ENCODE measurements around the gene PUM2. TPM values are rescaled to one million over a fixed set of nuclear protein-coding genes. Genes with fewer than 3 reads are reported as not detected.
"Not testable (repeated sequence)": the region's sequence is repeated elsewhere in the genome, so short reads cannot be mapped to it uniquely, and the experiment has no call there.

The PUM2 gene
- total RNA-seq, 2 donors from 2014 or later, result 114 to 126 TPM

GRCh38 chr2:20235655-20236305 lies 114.9 kb downstream of the PUM2 start:
- DNase-seq, result peak; percentile 46
- Histone ChIP-seq H3K36me3 (ENCODE audit: control insufficient read depth, insufficient read depth, low read length) (no peaks in the 10 kb centered on the region), H3K9me3 (ENCODE audit: control insufficient read depth, low read length) (no peaks in the 10 kb centered on the region), H3K27ac (ENCODE audit: low read depth, low read length) (no peak overlapping the region), H3K4me3 (ENCODE audit: low read length) (no peak overlapping the region), H3K27me3 (ENCODE audit: control insufficient read depth, insufficient read depth, low read length, poor library complexity, severe bottlenecking) (no peaks in the 10 kb centered on the region), H3K4me1 (ENCODE audit: control insufficient read depth, insufficient read depth, low read length) (no peaks in the 10 kb centered on the region), H3K9ac (ENCODE audit: extremely low read depth, low read length, poor library complexity, severe bottlenecking) (no peak overlapping the region)
- no peak overlapping the region for H3K27ac Mint-ChIP-seq
- no peaks in the 10 kb centered on the region for H3K27me3 Mint-ChIP-seq (ENCODE audit: insufficient read depth)
- no peak overlapping the region for H3K4me3 Mint-ChIP-seq
- WGBS, 2 experiments (ENCODE audit: insufficient coverage in 1 of 2, insufficient read length in 1 of 2), result 92% methylated on average over 9 to 10 of the region's 10 CpGs
- no peak for TF ChIP-seq CTCF (conservative IDR thresholded peaks at IDR 0.05)
- peaks cover 6% of the 10 kb centered on the region for H3K4me1 Mint-ChIP-seq
- no peaks in the 10 kb centered on the region for H3K9me3 Mint-ChIP-seq
- H3K36me3 Mint-ChIP-seq (ENCODE audit: low read depth), result no peaks in the 10 kb centered on the region

- WGBS, 2 experiments (ENCODE audit: insufficient coverage in 1 of 2, insufficient read length in 1 of 2), result 100% methylated on average over 2 of the region's 2 CpGs; no CpG with 5 or more reads in 1 of the 2 experiments
Observed at GRCh38 chr2:20234597-20234996, 116.0 kb downstream of the PUM2 start.

GRCh38 chr2:20232837-20233207 lies 117.8 kb downstream of the PUM2 start:
- H3K4me3 Mint-ChIP-seq, result no peak overlapping the region
- peaks cover under 1% of the 10 kb centered on the region for H3K27me3 Mint-ChIP-seq (ENCODE audit: insufficient read depth)
- no peaks in the 10 kb centered on the region for H3K36me3 Mint-ChIP-seq (ENCODE audit: low read depth)
- no peak overlapping the region for H3K4me3 ChIP-seq (ENCODE audit: low read length)
- H3K4me1 ChIP-seq (ENCODE audit: control insufficient read depth, insufficient read depth, low read length), result no peaks in the 10 kb centered on the region
- no peaks in the 10 kb centered on the region for H3K9me3 ChIP-seq (ENCODE audit: control insufficient read depth, low read length)
- no peaks in the 10 kb centered on the region for H3K27me3 ChIP-seq (ENCODE audit: control insufficient read depth, insufficient read depth, low read length, poor library complexity, severe bottlenecking)
- DNase-seq, result peak; percentile 48
- no peak overlapping the region for H3K27ac Mint-ChIP-seq
- 92 to 100% methylated on average over 5 of the region's 5 CpGs for WGBS, 2 experiments (ENCODE audit: insufficient coverage in 1 of 2, insufficient read length in 1 of 2)
- H3K27ac ChIP-seq (ENCODE audit: low read depth, low read length), result no peak overlapping the region
- TF ChIP-seq CTCF (conservative IDR thresholded peaks at IDR 0.05), result no peak
- no peaks in the 10 kb centered on the region for H3K9me3 Mint-ChIP-seq
- H3K9ac ChIP-seq (ENCODE audit: extremely low read depth, low read length, poor library complexity, severe bottlenecking), result no peak overlapping the region
- H3K4me1 Mint-ChIP-seq, result peaks cover 6% of the 10 kb centered on the region
- H3K36me3 ChIP-seq (ENCODE audit: control insufficient read depth, insufficient read depth, low read length), result no peaks in the 10 kb centered on the region

More at GRCh38 chr2:20234597-20234996, 116.0 kb downstream of the PUM2 start:
- H3K9me3 Mint-ChIP-seq; H3K36me3 ChIP-seq (ENCODE audit: control insufficient read depth, insufficient read depth, low read length); H3K4me1 Mint-ChIP-seq; H3K36me3 Mint-ChIP-seq (ENCODE audit: low read depth); H3K9ac ChIP-seq (ENCODE audit: extremely low read depth, low read length, poor library complexity, severe bottlenecking); H3K27me3 ChIP-seq (ENCODE audit: control insufficient read depth, insufficient read depth, low read length, poor library complexity, severe bottlenecking); H3K4me3 ChIP-seq (ENCODE audit: low read length); DNase-seq; H3K27ac ChIP-seq (ENCODE audit: low read depth, low read length); H3K4me3 Mint-ChIP-seq; H3K27me3 Mint-ChIP-seq (ENCODE audit: insufficient read depth); H3K4me1 ChIP-seq (ENCODE audit: control insufficient read depth, insufficient read depth, low read length); H3K9me3 ChIP-seq (ENCODE audit: control insufficient read depth, low read length); H3K27ac Mint-ChIP-seq: not testable (repeated sequence)

- Mint-ChIP-seq H3K36me3 (ENCODE audit: low read depth) (no peaks in the 10 kb centered on the region), H3K9me3 (no peaks in the 10 kb centered on the region), H3K27me3 (ENCODE audit: insufficient read depth) (peaks cover 7% of the 10 kb centered on the region), H3K4me1 (peaks cover 6% of the 10 kb centered on the region), H3K27ac (no peak overlapping the region), H3K4me3 (no peak overlapping the region)
- Histone ChIP-seq H3K4me3 (ENCODE audit: low read length) (no peak overlapping the region), H3K27me3 (ENCODE audit: control insufficient read depth, insufficient read depth, low read length, poor library complexity, severe bottlenecking) (no peaks in the 10 kb centered on the region), H3K4me1 (ENCODE audit: control insufficient read depth, insufficient read depth, low read length) (no peaks in the 10 kb centered on the region), H3K27ac (ENCODE audit: low read depth, low read length) (no peak overlapping the region), H3K9ac (ENCODE audit: extremely low read depth, low read length, poor library complexity, severe bottlenecking) (no peak overlapping the region), H3K9me3 (ENCODE audit: control insufficient read depth, low read length) (no peaks in the 10 kb centered on the region), H3K36me3 (ENCODE audit: control insufficient read depth, insufficient read depth, low read length) (no peaks in the 10 kb centered on the region)
- TF ChIP-seq CTCF (conservative IDR thresholded peaks at IDR 0.05), result peak; percentile 49
- WGBS, 2 experiments (ENCODE audit: insufficient coverage in 1 of 2, insufficient read length in 1 of 2), result 72 to 74% methylated on average over 3 to 6 of the region's 6 CpGs
- DNase-seq, result peak; percentile 88
Observed at GRCh38 chr2:20231598-20232026, 119.0 kb downstream of the PUM2 start.

All from endodermal cell (in vitro differentiated cells).